Esophagus muscularis mucosa (tissue), 4 donors: ENCODE results near the gene MTCL1.

Experiments
- EP300 ChIP-seq: sonication (generic); formaldehyde crosslinking; IDR thresholded peaks from one replicate; pipeline ENCODE4 v1.6.1; 2017; ENCODE audit warnings: antibody characterized with exemption
- POLR2A ChIP-seq: fragments of 450-650 bp; IDR thresholded peaks from one replicate; pipeline ENCODE4 v1.6.1; 2017; ENCODE audit warnings: antibody characterized with exemption, moderate library complexity, mild to moderate bottlenecking, low read depth
- TF ChIP-seq, protein P1 (sequence below), 3 experiments: fragments of 200-600 bp in 2 of 3; fragments of 450-650 bp in 1 of 3; sonication (generic) in 2 of 3; IDR thresholded peaks; one replicate each; pipeline ENCODE4 v1.5.1; 2017 to 2019; ENCODE audit warnings: antibody characterized with exemption in 3 of 3, mild to moderate bottlenecking in 2 of 3, moderate library complexity in 1 of 3

GRCh38 chr18:8688216-8688800 is 17.0 kb upstream of the MTCL1 start:
- no peak for TF ChIP-seq POLR2A
- TF ChIP-seq, protein P1, sequence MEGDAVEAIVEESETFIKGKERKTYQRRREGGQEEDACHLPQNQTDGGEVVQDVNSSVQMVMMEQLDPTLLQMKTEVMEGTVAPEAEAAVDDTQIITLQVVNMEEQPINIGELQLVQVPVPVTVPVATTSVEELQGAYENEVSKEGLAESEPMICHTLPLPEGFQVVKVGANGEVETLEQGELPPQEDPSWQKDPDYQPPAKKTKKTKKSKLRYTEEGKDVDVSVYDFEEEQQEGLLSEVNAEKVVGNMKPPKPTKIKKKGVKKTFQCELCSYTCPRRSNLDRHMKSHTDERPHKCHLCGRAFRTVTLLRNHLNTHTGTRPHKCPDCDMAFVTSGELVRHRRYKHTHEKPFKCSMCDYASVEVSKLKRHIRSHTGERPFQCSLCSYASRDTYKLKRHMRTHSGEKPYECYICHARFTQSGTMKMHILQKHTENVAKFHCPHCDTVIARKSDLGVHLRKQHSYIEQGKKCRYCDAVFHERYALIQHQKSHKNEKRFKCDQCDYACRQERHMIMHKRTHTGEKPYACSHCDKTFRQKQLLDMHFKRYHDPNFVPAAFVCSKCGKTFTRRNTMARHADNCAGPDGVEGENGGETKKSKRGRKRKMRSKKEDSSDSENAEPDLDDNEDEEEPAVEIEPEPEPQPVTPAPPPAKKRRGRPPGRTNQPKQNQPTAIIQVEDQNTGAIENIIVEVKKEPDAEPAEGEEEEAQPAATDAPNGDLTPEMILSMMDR (IDR thresholded peaks at IDR 0.05), result no peak
- TF ChIP-seq EP300, result no peak
